Activated CD8-positive, alpha-beta memory T cell treated with anti-CD3 and anti-CD28 coated beads, Interleukin-2, amount 50 U/mL, for 1 hour (primary cell): Measurements from ENCODE around the gene GRIP2.

Experiments
- DNase-seq: peaks from one replicate; pipeline ENCODE4 v3.0.0-alpha.2; 2020; ENCODE audit errors: extremely low read depth

The GRIP2 gene

GRCh38 chr3:14539384-14539741, 779 bp downstream of the GRIP2 start:
- no peak for DNase-seq

GRCh38 chr3:14538451-14539088, 1.6 kb downstream of the GRIP2 start:
- no peak for DNase-seq

- no peak for DNase-seq
Observed at GRCh38 chr3:14537590-14538450, 2.3 kb downstream of the GRIP2 start.

- no peak for DNase-seq
Observed at GRCh38 chr3:14536837-14537589, 3.1 kb downstream of the GRIP2 start.

GRCh38 chr3:14536055-14536815, 3.9 kb downstream of the GRIP2 start:
- DNase-seq = no peak

GRCh38 chr3:14535616-14536015, 4.5 kb downstream of the GRIP2 start:
- no peak for DNase-seq

GRCh38 chr3:14534516-14535191, 5.5 kb downstream of the GRIP2 start:
- no peak for DNase-seq

- no peak for DNase-seq
Observed at GRCh38 chr3:14533457-14533958, 6.6 kb downstream of the GRIP2 start.

GRCh38 chr3:14532691-14533456, 7.3 kb downstream of the GRIP2 start:
- no peak for DNase-seq

GRCh38 chr3:14531856-14532395, 8.2 kb downstream of the GRIP2 start:
- no peak for DNase-seq

- no peak for DNase-seq
Observed at GRCh38 chr3:14528081-14528480, 12.1 kb downstream of the GRIP2 start.

GRCh38 chr3:14525685-14526631, 14.2 kb downstream of the GRIP2 start:
- no peak for DNase-seq

GRCh38 chr3:14524920-14525660, 15.1 kb downstream of the GRIP2 start:
- DNase-seq = no peak

- DNase-seq = no peak
Observed at GRCh38 chr3:14524311-14524711, 15.8 kb downstream of the GRIP2 start.

- DNase-seq = no peak
Observed at GRCh38 chr3:14523792-14524191, 16.4 kb downstream of the GRIP2 start.

- no peak for DNase-seq
Observed at GRCh38 chr3:14522768-14523167, 17.4 kb downstream of the GRIP2 start.

GRCh38 chr3:14522129-14522691, 17.9 kb downstream of the GRIP2 start:
- no peak for DNase-seq

- no peak for DNase-seq
Observed at GRCh38 chr3:14521611-14522010, 18.5 kb downstream of the GRIP2 start.
